ENCODE data around the gene CRYBA2. TPM values are rescaled to one million over a fixed set of nuclear protein-coding genes. Genes with fewer than 3 reads are reported as not detected.

The CRYBA2 gene
- total and polyA plus RNA-seq, 8 donors: 3.7 to 314 (median 13.2) TPM

DNA sequence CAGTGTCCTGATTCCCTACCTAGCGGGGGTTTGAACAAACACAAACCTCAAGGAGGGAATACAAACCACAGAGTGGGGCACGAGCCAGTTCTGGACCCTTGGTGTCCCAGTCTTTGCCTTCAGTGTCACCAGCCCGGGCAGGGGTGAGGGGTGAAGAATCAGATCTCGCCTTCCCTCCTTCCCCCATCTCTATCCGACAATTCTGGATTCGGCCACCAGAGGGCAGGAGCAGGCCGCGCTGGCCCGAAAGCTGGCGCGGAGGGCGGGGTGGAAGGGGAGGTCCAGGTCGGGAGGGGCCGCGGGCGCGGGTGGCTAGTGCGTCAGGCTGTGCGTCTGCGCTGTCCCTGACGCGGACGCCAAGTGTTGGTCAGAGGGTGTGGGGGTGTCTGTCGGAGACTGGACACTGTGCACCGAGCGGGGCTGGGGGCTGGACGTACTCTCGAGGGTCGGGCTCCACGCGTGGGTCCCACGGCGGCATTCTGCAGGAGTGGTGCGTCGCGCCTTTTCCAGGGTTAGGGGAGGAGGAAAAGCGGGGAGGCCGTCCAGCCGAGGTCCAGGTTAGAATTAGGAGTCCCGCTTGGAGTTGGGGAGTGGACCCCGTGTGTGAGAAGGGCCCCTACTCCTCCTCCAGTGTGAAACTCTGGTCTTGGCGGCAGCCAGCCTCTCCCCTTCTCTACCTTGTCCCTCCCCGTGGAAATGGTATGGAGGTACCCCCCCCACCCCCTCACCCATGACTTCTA, 2.9 kb upstream of the CRYBA2 start:
- ATAC-seq (peak; percentile 77 to 88 (median 82)), DNase-seq (peak; percentile 94 to 99 (median 96)), FAIRE-seq (no peak)
- Histone ChIP-seq H3K27me3 (peaks cover 0 to 9% (median 0%) of the 10 kb centered on the region in 4 donors), H3K4me3 (peak overlapping the region in 3 of 4 donors; percentile 23 to 46 (median 37)), H3K9me3 (no peaks in the 10 kb centered on the region), H3K27ac (peak overlapping the region; percentile 82 to 90 (median 86)), H3K4me1 (peaks cover 10 to 30% (median 19%) of the 10 kb centered on the region in 3 donors), H3K36me3 (no peaks in the 10 kb centered on the region)
- WGBS, 2 donors: 2% methylated on average over 43 of the region's 43 CpGs
- TF ChIP-seq, protein P1, sequence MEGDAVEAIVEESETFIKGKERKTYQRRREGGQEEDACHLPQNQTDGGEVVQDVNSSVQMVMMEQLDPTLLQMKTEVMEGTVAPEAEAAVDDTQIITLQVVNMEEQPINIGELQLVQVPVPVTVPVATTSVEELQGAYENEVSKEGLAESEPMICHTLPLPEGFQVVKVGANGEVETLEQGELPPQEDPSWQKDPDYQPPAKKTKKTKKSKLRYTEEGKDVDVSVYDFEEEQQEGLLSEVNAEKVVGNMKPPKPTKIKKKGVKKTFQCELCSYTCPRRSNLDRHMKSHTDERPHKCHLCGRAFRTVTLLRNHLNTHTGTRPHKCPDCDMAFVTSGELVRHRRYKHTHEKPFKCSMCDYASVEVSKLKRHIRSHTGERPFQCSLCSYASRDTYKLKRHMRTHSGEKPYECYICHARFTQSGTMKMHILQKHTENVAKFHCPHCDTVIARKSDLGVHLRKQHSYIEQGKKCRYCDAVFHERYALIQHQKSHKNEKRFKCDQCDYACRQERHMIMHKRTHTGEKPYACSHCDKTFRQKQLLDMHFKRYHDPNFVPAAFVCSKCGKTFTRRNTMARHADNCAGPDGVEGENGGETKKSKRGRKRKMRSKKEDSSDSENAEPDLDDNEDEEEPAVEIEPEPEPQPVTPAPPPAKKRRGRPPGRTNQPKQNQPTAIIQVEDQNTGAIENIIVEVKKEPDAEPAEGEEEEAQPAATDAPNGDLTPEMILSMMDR (IDR thresholded peaks at IDR 0.05): peak; percentile 86 to 96 (median 90)
- intact Hi-C loops (cut with DNase I): no loop called here

- DNase-seq (no peak), FAIRE-seq (no peak), ATAC-seq (no peak)
- Histone ChIP-seq H3K27ac (no peak overlapping the region), H3K9me3 (no peaks in the 10 kb centered on the region), H3K27me3 (peaks cover 0 to 9% (median 0%) of the 10 kb centered on the region in 4 donors), H3K4me1 (peaks cover 10 to 30% (median 19%) of the 10 kb centered on the region in 3 donors), H3K4me3 (no peak overlapping the region), H3K36me3 (no peaks in the 10 kb centered on the region)
- intact Hi-C loops (cut with DNase I): no loop called here
- TF ChIP-seq, protein P1 (IDR thresholded peaks at IDR 0.05): no peak
- 12 to 13% methylated on average over 8 of the region's 8 CpGs for WGBS, 2 donors
Observed at GRCh38 chr2:218995561-218995960, 2.3 kb upstream of the CRYBA2 start.

- TF ChIP-seq, protein P1 (IDR thresholded peaks at IDR 0.05): no peak
- FAIRE-seq (no peak), DNase-seq (peak in 2 of 6 donors; percentile 50 to 74), ATAC-seq (peak in 3 of 4 donors; percentile 2 to 17 (median 6))
- Histone ChIP-seq H3K4me1 (peaks cover 10 to 15% (median 13%) of the 10 kb centered on the region in 3 donors), H3K9me3 (no peaks in the 10 kb centered on the region), H3K27ac (no peak overlapping the region), H3K27me3 (peaks cover 0 to 22% (median 0%) of the 10 kb centered on the region in 4 donors), H3K36me3 (no peaks in the 10 kb centered on the region), H3K4me3 (peak overlapping the region; percentile 10 to 52 (median 27))
- intact Hi-C loops (cut with DNase I): no loop called here
- WGBS, 2 donors: 2% methylated on average over 41 to 44 of the region's 44 CpGs
Observed at GRCh38 chr2:218992703-218993344, 398 bp downstream of the CRYBA2 start.

- ATAC-seq: no peak
- intact Hi-C loops (cut with DNase I): no loop called here
- no peak for DNase-seq
- H3K4me1 ChIP-seq: peaks cover 6 to 13% (median 11%) of the 10 kb centered on the region in 3 donors
- H3K27ac ChIP-seq: no peak overlapping the region
- H3K27me3 ChIP-seq: peaks cover 0 to 28% (median 0%) of the 10 kb centered on the region in 4 donors
- H3K4me3 ChIP-seq: no peak overlapping the region
- no peak for FAIRE-seq
- no peaks in the 10 kb centered on the region for H3K36me3 ChIP-seq
- no peaks in the 10 kb centered on the region for H3K9me3 ChIP-seq
- TF ChIP-seq, protein P1 (IDR thresholded peaks at IDR 0.05): no peak
- WGBS, 2 donors: 28 to 30% methylated on average over 7 of the region's 7 CpGs
Observed at GRCh38 chr2:218992196-218992595, 1.0 kb downstream of the CRYBA2 start.

Data from pancreas (tissue), 10 donors.